OCI-LY3 (cell line): Measurements from ENCODE around the gene DDX25.

Experiments used
- EZH2phosphoT487 ChIP-seq: fragments of 200-600 bp; shearing (Covaris generic); IDR thresholded peaks from 2 replicates; pipeline ENCODE4 v1.6.1; 2018; ENCODE audit warnings: antibody characterized with exemption, mixed run types, low read depth
- TF ChIP-seq, protein P1 (sequence below): fragments of 200-600, 300-600 bp; sonication (generic); IDR thresholded peaks from 2 replicates; pipeline ENCODE4 v1.5.1; 2014; ENCODE audit warnings: antibody characterized with exemption, low read length, low read depth

DNA sequence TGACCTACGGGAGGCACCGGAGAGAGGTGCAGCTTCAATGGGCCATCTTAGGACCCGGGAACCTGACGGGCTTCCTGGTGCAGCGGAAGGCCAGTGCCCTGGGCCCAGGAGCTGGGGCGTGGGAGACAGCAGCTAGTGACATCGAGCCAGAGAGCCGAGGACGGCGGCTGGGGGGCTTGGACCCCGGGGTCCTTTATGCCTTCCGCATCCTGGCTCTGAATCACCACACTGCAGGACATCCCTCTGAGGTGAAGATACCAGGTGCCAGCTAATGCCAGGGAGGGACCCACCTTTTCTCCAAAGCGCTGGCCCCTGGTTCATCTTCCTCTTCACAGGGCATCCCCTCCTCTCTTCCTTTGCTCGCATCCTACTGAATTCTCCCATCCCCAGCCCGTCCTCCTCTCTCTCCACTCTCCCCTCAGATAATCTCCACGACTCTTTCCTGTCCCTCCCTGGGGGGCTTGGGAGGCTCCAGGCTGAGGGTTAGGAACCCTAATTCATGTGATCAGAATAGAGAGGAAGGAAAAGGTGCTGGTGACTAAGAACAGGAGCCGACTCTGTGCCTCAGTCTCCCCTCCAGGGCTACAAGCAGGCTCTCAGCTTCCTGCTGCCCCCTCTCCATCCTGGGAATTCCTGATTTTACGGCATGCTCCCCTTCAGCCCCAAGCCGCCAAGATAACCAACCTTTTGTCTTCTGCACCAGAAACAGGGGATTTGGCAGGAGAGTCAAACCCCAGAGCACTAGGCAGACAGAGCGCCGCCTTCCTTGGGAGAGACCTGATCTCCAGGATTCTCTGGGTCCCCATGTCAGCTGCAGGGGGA lies 50.0 kb downstream of the DDX25 start:
- TF ChIP-seq, protein P1, sequence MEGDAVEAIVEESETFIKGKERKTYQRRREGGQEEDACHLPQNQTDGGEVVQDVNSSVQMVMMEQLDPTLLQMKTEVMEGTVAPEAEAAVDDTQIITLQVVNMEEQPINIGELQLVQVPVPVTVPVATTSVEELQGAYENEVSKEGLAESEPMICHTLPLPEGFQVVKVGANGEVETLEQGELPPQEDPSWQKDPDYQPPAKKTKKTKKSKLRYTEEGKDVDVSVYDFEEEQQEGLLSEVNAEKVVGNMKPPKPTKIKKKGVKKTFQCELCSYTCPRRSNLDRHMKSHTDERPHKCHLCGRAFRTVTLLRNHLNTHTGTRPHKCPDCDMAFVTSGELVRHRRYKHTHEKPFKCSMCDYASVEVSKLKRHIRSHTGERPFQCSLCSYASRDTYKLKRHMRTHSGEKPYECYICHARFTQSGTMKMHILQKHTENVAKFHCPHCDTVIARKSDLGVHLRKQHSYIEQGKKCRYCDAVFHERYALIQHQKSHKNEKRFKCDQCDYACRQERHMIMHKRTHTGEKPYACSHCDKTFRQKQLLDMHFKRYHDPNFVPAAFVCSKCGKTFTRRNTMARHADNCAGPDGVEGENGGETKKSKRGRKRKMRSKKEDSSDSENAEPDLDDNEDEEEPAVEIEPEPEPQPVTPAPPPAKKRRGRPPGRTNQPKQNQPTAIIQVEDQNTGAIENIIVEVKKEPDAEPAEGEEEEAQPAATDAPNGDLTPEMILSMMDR, result no peak
- no peak for TF ChIP-seq EZH2phosphoT487
